ENCODE data around the gene PLEKHG5. TPM values are rescaled to one million over a fixed set of nuclear protein-coding genes. Genes with fewer than 3 reads are reported as not detected.

The PLEKHG5 gene, protein sequence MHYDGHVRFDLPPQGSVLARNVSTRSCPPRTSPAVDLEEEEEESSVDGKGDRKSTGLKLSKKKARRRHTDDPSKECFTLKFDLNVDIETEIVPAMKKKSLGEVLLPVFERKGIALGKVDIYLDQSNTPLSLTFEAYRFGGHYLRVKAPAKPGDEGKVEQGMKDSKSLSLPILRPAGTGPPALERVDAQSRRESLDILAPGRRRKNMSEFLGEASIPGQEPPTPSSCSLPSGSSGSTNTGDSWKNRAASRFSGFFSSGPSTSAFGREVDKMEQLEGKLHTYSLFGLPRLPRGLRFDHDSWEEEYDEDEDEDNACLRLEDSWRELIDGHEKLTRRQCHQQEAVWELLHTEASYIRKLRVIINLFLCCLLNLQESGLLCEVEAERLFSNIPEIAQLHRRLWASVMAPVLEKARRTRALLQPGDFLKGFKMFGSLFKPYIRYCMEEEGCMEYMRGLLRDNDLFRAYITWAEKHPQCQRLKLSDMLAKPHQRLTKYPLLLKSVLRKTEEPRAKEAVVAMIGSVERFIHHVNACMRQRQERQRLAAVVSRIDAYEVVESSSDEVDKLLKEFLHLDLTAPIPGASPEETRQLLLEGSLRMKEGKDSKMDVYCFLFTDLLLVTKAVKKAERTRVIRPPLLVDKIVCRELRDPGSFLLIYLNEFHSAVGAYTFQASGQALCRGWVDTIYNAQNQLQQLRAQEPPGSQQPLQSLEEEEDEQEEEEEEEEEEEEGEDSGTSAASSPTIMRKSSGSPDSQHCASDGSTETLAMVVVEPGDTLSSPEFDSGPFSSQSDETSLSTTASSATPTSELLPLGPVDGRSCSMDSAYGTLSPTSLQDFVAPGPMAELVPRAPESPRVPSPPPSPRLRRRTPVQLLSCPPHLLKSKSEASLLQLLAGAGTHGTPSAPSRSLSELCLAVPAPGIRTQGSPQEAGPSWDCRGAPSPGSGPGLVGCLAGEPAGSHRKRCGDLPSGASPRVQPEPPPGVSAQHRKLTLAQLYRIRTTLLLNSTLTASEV
- total RNA-seq = 5.3 and 15.7 TPM in 2 replicates

DNA sequence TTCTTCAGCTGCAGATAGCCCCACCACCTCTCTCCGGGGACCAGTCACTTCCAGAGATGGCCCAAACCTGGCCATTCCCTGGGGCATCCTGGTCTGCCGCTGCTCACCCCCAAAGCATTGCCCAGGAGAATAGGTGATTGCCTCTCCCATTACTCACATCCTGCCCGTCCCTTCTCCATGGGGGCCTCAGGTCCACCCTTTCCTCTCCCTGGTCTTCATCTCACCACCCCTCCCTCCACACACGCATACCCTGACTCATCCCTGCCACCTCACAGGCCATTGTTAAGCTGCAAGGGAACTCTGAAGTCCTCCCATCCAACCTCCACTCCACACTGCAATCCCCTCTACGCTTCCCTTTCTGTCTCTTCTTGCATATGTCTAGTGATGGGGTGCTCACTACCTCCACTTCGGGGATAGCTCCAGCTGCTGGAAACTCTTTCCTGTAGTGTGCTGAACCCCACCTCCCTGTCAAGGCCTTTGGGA, at the start of gene PLEKHG5:
Gene PLEKHG5 (minus strand): TSS at position 188 of the 483 bp plus-strand sequence. CDS start 14,096 bp downstream, outside the sequence.

DNA sequence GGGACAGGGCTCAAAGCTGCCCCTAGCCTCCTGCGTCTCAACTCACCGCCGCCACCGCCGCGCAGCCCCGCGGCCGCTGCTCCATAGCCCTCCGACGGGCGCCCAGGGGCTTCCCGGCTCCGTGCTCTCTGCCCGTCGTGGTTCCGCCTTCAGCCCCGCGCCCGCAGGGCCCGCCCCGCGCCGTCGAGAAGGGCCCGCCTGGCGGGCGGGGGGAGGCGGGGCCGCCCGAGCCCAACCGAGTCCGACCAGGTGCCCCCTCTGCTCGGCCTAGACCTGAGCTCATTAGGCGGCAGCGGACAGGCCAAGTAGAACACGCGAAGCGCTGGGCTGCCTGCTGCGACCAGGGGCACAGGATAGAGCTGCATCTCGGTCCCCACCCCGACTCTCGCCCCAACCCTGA, 25.4 kb downstream of the PLEKHG5 start, which contains the start of gene TNFRSF25:
Gene TNFRSF25 (minus strand): TSS at position 151 of the 400 bp plus-strand sequence. CDS start 66 bp downstream, at position 85.

DNA sequence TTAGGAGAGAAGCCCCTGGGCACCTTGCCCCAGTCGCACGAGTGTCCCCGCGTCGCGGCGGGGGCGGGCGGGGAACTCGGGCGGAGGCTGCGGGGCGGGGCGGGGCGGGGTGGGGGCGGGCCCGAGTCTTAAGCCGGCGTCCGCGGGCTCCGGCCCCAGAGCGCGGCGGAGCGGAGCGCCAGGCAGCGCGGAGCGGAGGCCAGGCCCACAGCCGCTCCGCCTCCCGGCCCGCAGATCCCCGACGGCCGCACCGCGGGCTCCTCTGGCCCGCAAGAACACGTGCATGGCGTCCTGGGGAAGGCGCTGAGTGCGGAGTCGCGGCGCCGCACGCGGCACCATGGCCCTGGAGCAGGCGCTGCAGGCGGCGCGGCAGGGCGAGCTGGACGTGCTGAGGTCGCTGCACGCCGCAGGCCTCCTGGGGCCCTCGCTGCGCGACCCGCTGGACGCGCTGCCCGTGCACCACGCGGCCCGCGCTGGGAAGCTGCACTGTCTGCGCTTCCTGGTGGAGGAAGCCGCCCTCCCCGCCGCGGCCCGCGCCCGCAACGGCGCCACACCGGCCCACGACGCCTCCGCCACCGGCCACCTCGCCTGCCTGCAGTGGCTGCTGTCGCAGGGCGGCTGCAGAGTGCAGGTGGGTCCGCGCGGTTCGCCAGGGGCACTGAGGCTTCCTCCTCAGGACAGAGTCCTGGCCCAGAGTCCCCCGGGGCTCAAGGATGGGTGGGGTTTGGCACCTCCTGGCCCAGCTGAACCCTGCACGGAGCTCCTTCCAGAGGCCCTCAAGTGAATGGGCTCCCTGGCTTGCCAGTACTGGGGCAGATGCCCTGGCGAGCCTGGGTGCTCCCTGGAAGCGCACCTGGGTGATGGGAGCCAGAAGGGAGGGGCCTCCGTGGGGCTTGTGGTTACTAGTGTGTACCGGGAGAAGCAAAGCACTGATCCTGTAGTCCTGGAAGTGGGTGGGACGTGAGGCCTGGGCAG, 66.6 kb downstream of the PLEKHG5 start, which contains the start of gene ESPN:
Gene ESPN (plus strand): TSS at position 158 of the 975 bp plus-strand sequence. CDS start 180 bp downstream, at position 338.

DNA sequence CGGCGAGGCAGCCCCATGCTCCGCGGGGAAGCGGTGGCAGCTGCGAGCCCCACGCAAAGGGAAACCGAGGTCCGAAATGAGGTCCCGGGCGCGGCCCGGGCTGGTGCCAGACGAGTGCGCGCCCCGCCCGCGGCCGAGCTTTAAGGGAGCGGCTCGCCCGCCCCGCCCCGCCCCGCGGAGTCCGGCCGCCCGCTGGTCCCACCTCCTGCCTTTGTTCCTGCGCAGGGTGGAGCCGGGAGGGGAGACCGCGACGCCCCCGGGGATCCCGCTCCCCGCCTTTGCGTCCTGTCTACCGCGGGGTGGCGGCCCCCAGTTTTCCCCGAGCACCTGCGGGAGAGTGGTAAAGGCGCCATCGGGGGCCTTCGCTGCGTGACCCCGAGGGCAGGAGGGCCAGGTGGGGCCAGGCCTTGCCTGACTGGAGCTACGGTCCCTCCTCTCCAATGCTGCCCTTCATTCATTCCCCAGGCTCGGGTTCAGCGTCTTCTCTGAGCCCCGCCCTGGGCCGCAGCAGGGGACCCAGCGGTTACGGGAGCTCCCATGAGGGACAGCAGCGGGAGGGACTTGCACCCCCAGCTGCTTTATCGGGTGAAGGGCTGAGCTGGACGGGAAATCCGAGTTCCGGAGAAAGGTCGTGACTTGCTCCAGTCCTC, 71.5 kb downstream of the PLEKHG5 start, which contains the start of gene HES2:
Gene HES2 (minus strand): TSS at position 116 of the 650 bp plus-strand sequence. CDS start 99 bp downstream, at position 17.

Other genes starting within 250 kb of the PLEKHG5 start
- gene HES3, start 247.5 kb downstream of the PLEKHG5 start, total RNA-seq = not detected in 2 replicates
- gene GPR153, start 230.6 kb downstream of the PLEKHG5 start, total RNA-seq = 5.4 and 6.6 TPM in 2 replicates
- gene ACOT7, start 97.9 kb downstream of the PLEKHG5 start, total RNA-seq = 36.4 and 66.1 TPM in 2 replicates
- gene HES2, start 71.7 kb downstream of the PLEKHG5 start, total RNA-seq = 0.08 and 5.0 TPM in 2 replicates
- gene ESPN, start 66.9 kb downstream of the PLEKHG5 start, total RNA-seq = 0.13 TPM in 1 of 2 replicates, not detected in the other
- gene TNFRSF25, start 25.5 kb downstream of the PLEKHG5 start, total RNA-seq = 0.26 and 7.8 TPM in 2 replicates
- 13.2 and 18.0 TPM in 2 replicates for gene NOL9, start 62.8 kb upstream of the PLEKHG5 start, total RNA-seq
- gene TAS1R1, start 63.6 kb upstream of the PLEKHG5 start, total RNA-seq = not detected in 2 replicates
- 9.6 and 16.4 TPM in 2 replicates for gene ZBTB48, start 88.3 kb upstream of the PLEKHG5 start, total RNA-seq
- 32.7 and 35.9 TPM in 2 replicates for gene KLHL21, start 111.2 kb upstream of the PLEKHG5 start, total RNA-seq
- gene PHF13, start 122.1 kb upstream of the PLEKHG5 start, total RNA-seq = 12.4 and 19.4 TPM in 2 replicates
- 22.4 and 36.2 TPM in 2 replicates for gene THAP3, start 133.2 kb upstream of the PLEKHG5 start, total RNA-seq
- gene DNAJC11, start 210.1 kb upstream of the PLEKHG5 start, total RNA-seq = 20.4 and 25.7 TPM in 2 replicates

Data from epithelial cell of alveolus of lung (primary cell).